ENCODE data around the gene ULK1.
A peak's percentile ranks its signal among the peaks of the same experiment; 100 is the strongest.

Gene ULK1

DNA sequence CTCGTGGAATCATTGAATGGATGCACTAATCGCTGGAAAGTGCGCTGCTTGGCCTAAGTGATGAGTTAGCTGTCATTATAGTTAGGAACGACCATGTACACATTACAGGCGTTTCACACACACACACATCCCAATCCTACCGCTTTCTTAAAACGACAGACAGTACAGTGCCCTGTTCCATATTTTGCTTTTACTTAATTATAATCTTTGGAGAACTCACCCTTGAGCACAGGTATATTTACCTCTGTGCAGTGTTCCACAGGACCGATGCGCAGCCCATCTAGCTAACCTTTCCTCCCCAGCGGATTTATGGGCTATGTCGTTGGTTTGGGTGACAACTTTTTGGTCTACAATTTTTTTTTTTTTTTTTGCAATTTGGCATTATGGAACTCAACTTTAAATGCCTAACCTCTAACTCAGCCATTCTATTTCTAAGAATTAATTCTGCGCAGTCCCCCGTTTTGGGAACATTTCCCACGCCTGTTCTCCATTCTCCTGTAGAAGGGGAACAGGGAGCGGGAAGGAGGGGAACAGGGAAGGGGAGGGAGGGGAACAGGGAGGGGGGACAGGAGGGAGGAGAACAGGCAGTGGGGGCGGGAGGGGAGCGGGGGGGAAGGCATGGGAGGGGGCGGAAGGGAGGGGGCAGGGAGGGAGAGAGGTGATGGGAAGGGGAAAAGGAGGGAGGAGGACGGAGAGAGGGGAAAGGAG, 663 bp upstream of the ULK1 start:
- DNase-seq: no peak

DNA sequence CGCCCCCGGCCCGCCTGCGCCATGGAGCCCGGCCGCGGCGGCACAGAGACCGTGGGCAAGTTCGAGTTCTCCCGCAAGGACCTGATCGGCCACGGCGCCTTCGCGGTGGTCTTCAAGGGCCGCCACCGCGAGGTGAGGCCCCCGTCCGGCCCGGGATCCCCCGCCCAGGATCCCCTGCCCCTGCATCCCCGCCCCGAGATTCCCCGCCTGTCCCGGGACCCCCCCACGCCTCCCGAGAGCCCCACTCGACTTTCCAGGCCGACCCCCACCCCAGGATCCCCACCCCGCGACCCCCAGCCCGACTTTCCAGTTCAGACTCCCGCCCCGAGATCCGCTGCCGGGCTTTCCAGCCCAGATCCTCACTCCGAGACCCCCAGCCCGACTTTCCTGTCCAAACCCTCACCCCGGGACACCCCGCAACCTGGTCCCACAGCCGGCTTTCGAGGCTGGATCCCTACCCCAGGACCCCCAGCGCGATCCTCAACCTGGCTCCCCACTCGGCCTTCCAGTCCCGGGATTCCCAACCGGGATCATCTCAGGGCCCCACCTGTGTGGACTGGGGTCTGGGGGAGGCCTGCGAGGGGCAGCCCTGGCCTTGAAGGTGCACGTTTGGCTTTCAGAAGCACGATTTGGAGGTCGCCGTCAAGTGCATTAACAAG, 688 bp downstream of the ULK1 start:
- DNase-seq: no peak

DNA sequence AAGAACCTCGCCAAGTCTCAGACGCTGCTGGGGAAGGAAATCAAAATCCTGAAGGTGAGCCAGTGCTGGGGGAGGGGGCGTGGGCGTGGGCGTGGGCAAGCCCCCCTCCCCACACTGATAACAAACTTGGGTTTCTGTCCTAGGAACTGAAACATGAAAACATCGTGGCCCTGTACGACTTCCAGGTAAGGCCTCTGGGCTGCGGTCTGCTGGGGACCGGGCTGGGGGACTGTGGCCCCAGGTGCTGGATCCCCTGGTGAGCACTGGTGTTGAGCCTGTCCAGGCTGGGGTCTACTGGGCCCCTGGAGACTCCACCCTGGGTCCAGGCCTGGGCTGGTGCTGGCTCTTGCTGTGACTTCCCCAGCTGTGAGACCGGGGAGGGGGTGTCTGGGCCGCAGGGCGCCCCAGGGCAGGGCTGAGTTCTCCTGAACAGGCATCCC, 1.2 kb downstream of the ULK1 start:
- DNase-seq: peak; percentile 6

DNA sequence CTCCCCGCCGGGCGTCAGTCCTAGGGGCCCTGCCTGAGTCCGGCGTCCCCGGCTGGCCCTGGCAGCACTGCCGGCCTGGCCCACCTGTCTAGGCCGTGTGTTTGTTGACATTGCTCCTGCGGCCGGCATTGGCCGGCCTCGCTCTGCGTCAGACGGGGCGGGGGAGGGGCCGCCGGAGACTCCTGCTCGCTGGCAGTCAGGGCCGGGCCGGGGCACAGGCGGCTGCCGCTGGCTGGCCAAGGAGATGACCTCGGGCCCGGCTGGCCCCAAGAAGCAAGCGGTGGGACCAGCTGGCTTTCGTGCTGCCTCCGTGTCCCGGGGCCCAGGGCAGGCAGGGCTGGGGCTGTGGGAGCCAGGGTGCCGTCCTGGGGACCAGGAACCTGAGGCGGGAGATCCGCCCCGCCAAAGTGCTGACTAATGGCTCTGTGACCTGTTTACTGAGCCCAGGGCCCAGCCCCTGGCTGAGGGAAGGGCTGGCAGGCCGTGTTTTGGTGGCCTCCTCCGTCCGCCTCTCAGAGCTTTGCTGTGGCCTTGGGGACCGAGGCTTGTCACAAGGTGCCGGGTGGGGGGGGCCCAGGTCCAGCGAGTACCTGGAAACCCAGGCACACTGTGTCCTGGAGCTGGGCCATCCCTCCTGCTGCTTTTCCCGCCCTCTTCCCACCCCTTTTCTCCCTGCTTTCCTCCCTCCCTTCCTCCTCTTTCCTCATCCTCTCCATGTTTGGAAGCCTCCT, 1.8 kb downstream of the ULK1 start:
- peak; percentile 67 for DNase-seq

DNA sequence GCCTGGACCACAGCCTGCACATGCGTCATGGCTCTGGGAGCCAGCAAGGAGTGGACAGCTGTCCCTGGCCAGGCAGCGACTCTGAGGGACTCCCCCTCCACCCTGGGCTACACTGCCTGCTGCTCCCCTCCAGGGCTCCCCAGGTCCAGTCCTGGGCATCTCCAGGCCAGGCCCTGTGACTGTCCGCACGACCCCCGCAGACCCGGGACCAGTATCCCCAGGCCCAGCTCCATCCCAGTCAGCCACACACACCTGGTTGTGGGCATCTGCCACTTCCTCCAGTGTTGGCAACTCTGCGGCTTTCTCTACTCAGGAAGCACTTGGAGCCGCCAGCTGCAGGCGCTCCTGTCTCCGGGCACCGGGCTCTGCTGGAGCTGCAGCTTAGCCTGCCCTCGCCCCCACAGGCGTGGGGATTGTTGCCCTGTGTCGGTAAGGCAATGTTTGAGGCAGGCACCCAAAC, 2.4 kb downstream of the ULK1 start:
- DNase-seq: no peak

DNA sequence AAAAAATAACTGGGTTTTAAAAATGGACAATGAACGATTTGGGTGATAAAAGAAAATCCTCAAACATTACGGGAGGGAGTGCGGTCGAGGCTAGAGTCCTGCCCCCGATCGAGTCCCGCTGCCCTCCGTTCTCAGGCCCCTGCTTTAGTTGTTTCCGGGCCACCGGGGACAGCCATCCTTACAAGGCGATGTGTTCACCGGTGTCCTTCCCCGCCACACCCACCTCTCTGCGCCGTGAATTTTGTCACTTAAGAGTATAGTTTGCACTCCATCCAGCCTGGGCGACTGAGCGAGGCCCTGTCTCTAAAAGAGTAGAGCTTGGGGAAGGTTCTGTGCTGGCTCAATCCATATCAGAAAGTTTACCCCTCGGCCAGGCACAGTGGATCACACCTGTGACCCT, 2.9 kb downstream of the ULK1 start:
- DNase-seq: no peak

DNA sequence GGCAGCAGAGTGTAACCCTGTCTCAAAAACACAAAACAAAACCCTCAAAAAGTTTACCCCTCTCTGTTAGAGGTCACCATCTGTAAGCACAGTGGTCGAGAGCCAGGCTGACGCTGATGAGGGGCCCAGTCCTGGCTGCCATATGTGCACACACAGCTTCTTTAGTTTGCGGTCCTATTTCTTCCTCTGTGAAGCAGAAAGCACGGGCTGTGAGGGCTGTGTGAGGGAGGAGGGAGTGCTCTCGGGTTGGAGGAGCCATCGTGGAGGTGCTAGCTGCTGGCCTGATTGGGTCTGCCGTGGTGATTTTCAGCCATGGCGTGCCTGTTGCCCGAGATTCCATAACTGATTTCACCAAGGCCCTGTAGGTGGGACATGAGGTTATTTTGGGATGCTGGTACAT, 3.5 kb downstream of the ULK1 start:
- no peak for DNase-seq

DNA sequence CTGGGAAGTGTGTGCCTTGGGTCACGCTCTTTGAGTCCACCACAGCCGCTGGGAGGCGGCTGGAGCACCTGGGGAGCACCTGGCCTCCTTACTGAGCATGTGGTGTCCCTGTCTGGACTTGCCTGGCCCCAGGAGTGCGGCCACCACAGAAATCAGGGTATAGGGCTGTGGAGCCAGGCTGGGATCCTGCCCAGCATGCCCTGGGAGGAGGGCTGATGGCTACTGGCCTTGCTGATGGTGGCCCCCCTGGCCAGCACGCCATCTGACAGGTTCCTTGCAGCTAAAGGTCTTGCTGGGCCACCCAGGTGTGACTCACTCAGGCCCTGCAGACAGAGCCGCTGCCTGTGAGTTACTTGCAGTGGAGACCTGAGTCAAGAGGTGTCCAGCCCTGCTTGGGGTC, 6.0 kb downstream of the ULK1 start:
- no peak for DNase-seq

DNA sequence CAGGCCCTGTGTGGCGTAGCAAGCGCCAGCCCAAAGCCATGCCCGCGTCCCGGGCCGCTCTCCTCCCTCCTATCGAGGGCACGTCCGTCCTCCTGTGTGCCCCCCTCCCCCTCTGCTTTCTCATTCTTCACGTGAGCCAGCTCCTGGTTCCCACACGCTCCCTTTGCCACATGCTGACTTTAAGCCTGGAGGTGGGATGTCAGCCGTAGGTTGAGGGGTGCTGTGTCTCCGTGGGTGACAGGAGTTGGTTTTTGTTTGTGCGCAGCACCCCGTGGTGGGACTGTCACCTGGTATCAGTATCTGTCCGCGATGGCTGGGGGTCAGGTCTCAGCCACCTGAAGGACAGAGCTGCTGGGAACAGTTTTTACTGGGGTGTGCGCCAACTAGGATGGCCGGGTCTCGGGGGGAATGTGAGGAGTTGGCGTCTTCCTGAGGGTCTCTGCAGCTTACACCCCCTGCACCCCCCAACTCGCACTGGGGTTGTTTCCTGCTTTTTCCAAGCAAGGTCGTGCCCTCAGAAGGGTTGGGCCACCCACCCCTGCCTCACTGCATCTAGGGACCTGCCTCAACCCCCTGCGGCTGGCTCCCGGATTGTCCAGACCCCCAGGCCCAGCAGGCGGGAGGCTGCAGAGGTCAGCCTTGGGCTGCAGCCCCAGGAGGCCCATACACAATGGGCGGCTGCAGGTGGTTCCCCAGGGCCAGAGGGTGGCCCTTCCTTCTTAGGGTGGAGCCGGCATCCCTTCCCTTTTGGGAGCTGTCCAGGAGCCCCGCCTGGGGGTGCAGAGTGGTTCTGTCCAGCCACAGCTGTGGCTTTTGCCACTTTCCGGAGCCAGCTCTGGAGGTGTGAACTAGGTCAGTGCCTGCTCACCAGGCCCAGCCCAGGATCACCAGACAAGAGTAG, 7.3 kb downstream of the ULK1 start:
- no peak for DNase-seq

DNA sequence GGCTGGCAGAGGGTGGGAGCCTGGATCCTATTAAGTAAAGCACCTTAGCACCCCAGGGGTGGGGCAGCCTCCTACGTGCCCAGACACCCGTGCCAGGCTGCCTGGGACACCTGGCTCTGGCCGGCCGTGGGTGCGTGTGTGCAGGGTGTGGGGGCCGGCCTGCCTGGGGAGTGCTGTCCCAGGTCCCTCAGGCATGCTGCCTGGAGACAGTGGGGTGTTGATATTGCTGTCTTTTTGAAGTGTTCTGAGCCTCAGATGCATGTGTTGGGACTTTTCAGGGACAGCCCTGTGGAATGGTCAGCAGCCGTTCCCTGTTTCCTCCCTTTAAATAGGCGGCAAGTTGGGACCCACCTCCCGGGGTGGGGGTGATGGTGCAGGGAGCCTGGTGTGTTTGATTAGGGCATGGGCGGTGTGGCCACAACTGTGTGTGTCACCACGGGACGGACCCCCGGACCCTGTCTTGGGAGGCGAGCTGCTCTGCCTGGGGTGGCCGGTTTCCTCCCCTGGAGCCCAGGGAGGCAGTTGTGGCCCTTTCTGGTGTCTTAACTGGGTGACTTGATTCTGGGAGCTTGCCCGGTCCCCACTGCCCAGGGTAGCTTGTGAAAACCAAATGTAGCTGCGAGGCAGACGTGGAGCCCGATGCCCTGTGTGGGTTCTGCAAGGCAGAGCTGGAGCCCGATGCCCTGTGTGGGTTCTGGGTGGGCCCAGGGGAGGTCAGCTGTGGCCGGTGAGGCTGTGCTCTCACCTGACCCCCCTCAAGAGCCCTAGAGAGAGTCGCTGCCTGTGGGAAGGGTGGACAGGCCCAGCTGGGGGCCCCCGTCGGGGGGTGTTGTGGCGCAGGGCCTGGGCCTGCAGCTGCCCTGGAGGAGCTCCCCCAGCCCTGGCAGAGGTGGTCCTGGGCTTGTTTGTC, 8.2 kb downstream of the ULK1 start:
- no peak for DNase-seq

DNA sequence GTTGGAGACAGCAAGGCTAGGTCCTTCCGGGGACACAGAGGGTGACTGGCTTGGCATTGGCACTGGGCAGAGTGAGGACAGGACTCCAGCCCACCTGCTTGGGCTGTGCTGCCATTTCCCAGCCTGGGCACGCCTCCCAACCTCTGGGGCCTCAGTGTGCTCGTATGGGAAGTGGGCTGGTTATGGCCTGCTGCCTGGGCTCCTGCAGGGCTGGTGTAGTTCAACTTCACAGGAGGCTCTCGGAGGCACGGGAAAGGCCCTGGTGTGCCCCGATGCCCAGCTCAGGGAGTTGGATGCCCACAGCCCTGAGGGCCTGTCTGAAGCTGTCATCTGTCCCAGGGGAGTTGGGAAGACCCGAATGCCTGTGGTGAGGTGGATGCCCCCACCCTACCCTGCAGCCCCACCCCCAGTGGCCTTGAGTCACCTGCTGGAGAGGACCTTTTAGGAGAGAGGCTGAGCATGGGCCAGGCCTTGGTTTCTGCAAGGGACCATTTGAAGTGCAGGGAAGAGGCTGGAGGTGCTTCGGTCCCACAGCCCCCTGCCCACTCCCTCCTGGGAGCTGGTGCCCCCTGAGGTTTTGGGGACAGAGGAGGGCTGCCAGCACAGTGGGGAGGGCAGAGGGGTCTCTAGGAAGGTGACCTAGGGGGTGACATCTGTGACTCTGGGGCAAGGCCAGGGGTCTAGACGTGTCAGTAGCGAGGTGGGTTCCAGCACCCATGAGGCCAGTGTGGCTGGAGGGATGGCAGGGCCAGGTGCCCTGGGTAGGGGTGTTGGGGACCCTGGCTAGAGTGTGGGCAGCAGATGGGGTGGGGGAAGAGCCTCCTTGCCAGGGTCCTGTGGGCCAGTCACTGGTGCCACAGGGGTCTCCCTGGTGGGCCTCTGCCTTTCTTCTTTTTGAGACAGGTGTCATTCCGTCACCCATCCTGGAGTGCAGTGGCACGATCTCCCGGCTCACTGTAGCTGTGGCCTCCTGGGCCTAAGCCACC, 9.1 kb downstream of the ULK1 start:
- DNase-seq: no peak

DNA sequence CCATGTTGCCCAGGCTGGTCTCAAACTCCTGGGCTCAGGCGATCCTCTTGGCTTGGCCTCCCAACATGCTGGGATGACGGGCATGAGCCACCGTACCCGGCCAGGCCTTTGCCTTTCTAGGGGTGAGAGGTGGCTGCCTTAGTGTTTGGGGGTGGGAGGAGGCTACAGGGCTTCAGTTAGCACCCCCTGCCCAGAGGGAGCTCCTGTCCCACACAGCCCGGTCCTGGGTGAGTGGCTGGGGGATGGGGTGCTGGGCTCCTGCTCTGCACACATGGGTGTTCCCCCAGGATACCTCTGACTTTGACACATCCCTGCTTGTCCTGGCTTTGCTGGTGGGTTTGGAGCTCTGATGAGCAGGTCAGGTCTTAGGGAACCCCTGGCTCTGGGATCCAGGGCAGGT, 9.9 kb downstream of the ULK1 start:
- DNase-seq: no peak

DNA sequence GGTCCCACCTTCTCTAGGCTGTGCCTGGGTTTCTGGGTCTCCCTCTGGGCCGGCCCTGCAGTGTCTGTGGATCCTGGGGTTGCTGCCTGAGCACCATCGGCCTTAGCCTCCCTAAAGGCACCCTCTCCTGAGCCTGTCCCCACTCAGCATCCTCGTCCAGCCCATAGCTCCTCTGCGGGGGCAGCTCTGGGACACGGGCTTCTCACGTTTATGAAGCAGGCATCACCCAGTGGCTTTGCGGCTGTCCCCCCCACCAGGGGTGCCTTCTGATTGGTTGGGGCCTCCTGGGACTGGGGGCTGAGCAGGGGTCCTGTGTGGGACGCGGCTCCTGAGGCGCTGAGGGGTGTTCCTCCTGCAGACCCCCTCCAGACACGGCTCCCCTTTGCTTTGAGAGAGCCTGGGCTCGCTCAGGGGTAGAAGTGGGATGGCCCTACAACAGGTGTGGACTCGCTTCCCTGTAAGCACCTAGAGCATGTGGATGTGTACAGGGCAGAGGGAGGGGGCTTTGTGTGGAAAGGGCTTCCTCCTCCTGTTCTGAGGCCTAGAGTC, 10.7 kb downstream of the ULK1 start:
- DNase-seq: no peak

DNA sequence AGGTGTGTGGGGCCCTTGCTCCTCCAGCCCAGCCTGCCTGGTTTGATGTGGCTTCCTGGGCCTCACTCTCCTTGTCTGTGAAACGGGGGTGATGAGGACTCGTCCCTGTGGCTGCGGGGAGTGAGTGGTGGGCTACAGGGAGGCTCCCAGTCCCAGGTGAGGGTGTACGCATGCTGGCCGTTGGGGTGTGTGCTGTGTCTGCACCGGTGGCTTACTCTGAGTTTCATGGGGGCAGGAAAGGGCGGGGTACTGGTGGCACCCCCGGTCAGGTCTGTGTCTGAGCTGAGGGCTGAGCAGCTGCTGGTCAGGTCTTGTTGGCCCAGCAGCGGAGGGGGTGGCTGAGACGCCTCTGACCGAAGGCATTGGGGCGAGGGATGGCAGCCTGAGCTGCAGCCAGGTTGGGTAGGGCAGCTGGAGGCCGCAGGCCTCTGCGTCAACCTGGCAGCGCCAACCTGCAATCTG, 11.2 kb downstream of the ULK1 start:
- no peak for DNase-seq

DNA sequence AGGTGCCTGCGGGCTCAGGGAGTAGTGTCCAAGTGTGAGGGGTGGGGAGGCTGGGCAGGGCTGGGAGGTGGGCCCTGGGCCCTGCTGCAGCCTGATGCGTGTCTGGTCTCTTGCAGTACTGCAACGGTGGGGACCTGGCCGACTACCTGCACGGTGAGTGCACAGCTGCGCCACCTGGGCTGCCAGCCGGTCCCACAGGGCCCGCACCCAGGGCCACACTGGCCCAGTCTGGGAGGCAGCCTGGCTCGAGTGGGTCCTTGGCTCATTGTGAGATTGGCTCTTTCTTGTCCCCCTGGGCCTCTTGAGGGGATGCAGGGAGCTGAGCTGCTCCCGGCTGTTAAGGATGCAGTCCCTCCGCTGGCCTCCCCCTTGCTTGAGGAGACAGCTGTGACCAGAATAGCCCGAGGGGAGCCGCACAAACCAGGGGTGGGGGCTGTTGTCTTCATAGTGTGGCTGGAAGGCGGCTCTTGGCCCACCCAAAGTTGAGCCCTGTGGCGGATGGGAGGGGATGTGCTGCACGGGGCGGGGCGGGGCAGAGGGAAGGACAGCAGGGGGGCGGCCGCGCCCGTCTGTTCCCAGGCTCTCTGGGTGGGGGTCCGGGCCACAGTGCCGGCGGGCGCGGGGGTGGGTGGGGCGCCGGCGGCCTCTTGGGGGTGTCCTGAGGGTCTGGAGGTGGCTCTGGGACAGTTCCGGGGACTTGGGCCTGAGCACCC, 13.1 kb downstream of the ULK1 start:
- DNase-seq: no peak

DNA sequence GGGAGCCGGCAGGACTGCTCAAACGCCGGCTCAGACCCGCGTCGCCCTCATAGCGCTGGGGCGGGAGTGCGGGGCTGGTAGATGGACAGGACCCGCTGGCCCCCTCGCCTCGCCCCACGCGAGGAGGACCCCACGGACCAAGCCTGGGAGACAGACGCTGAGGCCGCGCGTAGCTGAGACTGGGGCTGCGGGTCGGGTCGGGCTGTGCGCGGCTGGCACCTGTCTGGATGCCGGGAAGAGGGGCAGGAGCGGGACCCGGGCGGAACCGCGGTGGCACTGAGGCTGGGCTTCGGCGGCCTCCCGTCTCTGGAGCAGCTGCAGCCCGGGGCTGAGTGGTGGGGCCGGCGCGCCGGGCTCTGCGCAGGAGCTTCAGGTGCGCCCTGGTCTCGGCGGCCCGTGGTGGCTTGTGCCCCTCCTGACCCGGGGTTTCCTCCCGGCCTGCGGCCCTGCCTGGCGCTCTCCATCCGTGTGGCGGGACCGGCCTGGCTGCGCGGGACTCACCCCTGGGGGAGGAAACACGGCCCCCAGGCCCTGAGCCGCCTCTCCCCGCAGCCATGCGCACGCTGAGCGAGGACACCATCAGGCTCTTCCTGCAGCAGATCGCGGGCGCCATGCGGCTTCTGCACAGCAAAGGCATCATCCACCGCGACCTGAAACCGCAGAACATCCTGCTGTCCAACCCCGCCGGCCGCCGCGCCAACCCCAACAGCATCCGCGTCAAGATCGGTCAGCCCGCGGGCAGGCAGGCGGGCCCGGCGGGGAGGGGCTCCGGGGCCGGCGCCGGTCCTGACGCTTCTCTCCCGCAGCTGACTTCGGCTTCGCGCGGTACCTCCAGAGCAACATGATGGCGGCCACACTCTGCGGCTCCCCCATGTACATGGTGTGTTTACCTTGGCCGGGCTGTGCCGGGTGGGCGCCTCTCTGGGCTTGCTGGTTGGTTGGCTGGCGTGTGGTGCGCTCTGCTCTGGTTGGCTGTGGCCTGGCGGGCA, 14.0 kb downstream of the ULK1 start:
- DNase-seq: no peak

DNA sequence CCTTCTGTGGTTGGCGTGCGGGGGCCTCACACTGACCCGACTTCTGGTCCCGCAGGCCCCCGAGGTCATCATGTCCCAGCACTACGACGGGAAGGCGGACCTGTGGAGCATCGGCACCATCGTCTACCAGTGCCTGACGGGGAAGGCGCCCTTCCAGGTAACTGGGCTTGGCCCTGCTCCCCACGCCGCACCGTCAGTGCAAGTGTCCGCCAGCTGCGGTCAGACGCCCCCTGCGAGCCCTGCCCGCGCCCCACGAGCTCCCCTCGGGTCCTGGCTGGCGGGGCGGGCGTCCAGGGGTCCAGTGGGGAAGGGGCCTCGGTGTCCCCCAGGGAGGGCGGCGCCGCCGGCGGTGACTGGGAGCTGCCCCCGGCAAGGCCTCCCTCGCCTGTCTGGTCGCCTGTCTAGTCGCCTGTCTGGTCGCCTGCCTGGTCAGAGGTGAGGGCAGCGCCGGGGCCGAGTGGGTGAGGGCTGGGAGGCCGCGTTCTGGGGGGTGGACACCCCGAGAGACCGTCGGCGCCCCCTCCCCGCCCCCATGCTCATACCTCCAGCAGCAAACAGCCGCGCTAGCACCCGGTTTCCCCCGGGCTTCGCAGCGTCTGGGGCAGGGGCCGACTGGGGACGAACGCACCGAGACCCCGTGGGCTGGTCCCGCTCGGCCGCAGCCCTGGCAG, 14.8 kb downstream of the ULK1 start:
- DNase-seq: no peak
